Upper lobe of right lung (tissue), 1 donor: ENCODE results near the gene PDLIM7. TPM values are rescaled to one million over a fixed set of nuclear protein-coding genes. Genes with fewer than 3 reads are reported as not detected.

ENCODE experiments used
- ATAC-seq: fragments of 200-7000 bp; cut with Tn5 transposase; one replicate; pipeline ENCODE4 v1.9.1; 2020; ENCODE audit warnings: mild to moderate bottlenecking, moderate library complexity
- DNase-seq: peaks from one replicate; pipeline ENCODE4 v3.0.0-alpha.2; 2020
- H3K27ac ChIP-seq: fragments of 200-600 bp; one replicate; pipeline ENCODE4 v1.8.0; 2022
- H3K27me3 ChIP-seq: fragments of 200-600 bp; one replicate; pipeline ENCODE4 v1.8.0; 2022; ENCODE audit warnings: mild to moderate bottlenecking
- H3K36me3 ChIP-seq: fragments of 200-600 bp; one replicate; pipeline ENCODE4 v1.8.0; 2022
- H3K4me1 ChIP-seq: fragments of 200-600 bp; one replicate; pipeline ENCODE4 v1.8.0; 2022
- H3K4me3 ChIP-seq: fragments of 200-600 bp; one replicate; pipeline ENCODE4 v1.8.0; 2022; ENCODE audit warnings: mild to moderate bottlenecking
- H3K9me3 ChIP-seq: fragments of 200-600 bp; one replicate; pipeline ENCODE4 v1.8.0; 2022
- intact Hi-C: fragments of 100-400 bp; cut with DNase I; formaldehyde crosslinking; loops from one replicate; pipeline ENCODE4 v1.11.0; 2022
- total RNA-seq: library from RNA; stranded (reverse); fragmentation: NEBNext Ultra II Directional; extraction: Animal tissue kit (Norgen Biotek cat#: 25700); gene quantifications from one replicate; pipeline ENCODE4 v1.2.1, GENCODE V29; 2021
- TF ChIP-seq, protein P1 (sequence below): fragments of 200-600 bp; IDR thresholded peaks from one replicate; pipeline ENCODE4 v1.8.0; 2022; ENCODE audit warnings: antibody characterized with exemption
- donor health status: DM: no; HTN: yes; CAD: no; lungs with severe emphysema.

PDLIM7 gene
- total RNA-seq, 1 donor from 2014 or later: 59.1 TPM

- Histone ChIP-seq H3K27me3 (no peaks in the 10 kb centered on the region), H3K4me1 (peaks cover 5% of the 10 kb centered on the region), H3K9me3 (no peaks in the 10 kb centered on the region), H3K4me3 (no peak overlapping the region), H3K36me3 (peaks cover 14% of the 10 kb centered on the region), H3K27ac (no peak overlapping the region)
- no peak for ATAC-seq
- DNase-seq: no peak
- TF ChIP-seq, protein P1, sequence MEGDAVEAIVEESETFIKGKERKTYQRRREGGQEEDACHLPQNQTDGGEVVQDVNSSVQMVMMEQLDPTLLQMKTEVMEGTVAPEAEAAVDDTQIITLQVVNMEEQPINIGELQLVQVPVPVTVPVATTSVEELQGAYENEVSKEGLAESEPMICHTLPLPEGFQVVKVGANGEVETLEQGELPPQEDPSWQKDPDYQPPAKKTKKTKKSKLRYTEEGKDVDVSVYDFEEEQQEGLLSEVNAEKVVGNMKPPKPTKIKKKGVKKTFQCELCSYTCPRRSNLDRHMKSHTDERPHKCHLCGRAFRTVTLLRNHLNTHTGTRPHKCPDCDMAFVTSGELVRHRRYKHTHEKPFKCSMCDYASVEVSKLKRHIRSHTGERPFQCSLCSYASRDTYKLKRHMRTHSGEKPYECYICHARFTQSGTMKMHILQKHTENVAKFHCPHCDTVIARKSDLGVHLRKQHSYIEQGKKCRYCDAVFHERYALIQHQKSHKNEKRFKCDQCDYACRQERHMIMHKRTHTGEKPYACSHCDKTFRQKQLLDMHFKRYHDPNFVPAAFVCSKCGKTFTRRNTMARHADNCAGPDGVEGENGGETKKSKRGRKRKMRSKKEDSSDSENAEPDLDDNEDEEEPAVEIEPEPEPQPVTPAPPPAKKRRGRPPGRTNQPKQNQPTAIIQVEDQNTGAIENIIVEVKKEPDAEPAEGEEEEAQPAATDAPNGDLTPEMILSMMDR: no peak
- intact Hi-C loops: no loop called here
Measured at GRCh38 chr5:177465044-177465443, 32.4 kb downstream of the PDLIM7 start.

DNA sequence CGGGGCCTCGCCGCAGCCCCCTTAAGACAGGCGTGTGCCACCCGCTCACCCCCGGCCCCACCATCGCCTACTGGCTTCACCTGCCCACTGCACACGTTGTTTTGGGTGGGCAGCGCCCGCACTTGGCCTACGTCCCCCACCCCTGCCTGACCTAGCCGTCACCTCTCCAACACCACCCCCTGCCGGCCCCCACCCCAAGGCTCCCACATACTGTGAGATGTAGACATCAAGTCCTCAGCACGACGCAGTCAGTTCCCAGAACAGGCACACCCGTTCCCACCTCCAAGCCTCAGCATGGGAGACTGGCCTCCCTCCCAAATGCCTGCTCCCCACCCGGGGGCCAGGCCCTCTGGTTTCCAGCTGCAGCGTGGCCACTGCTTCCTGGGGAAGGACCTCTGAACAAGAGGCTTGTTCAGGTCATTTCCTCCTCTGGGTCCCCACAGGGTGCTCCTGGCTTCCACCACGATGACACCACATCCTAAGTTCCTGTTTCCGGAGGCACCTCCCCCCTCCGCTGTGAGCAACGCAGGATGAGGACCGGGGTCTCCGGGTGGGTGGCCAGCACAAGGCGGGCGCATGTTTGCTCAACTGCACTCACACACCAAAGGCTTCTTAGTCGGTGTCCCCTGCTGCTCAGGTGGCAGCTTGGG is 35.3 kb downstream of the PDLIM7 start:
- TF ChIP-seq, protein P1: no peak
- H3K4me1 ChIP-seq: peaks cover 6% of the 10 kb centered on the region
- H3K36me3 ChIP-seq: peaks cover 14% of the 10 kb centered on the region
- no peaks in the 10 kb centered on the region for H3K27me3 ChIP-seq
- intact Hi-C loops: no loop called here
- no peak for DNase-seq
- no peaks in the 10 kb centered on the region for H3K9me3 ChIP-seq
- peak; percentile 58 for ATAC-seq
- no peak overlapping the region for H3K4me3 ChIP-seq
- peak overlapping the region; percentile 30 for H3K27ac ChIP-seq

DNA sequence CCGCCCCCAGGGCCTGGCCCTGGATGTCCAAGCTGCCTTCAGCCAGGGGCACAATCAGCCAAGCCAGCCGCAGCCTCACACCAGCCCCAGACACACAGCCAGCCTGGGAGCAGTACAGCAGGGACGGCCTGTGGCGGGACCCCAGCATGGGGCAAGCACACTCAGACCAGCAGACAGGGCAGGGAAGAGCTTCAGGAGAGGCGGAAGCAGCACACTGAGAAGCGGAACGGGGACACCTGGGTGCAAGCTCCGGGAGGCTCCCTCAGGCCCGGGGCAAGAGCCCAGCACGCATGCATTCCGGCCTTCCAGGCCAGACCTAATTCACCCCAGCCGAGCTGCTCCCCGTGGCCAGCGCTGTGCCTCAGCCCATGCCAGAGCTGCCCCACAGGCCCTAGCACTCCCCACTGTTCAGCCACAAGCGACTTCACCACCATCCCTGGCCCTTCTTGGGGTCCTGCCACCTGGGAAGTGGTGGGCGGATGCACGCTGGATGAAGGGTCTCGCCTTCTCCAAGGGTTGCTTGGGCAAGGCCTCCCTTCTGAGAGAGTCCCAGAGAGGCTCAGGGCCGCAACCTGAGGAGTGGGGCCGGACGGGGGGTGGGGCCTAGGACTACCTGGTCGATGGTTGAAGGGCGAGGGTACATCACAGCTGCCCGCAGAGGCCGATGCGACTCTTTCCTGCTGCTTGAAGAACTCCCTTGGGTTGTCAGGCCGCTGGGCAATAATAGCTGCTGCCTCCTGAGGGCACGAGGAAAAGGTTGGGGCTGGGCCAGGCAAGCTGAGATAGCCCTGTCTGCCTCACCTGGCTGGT is 37.4 kb downstream of the PDLIM7 start:
- Histone ChIP-seq H3K4me1 (peaks cover 21% of the 10 kb centered on the region), H3K36me3 (no peaks in the 10 kb centered on the region), H3K27ac (no peak overlapping the region), H3K4me3 (no peak overlapping the region), H3K27me3 (no peaks in the 10 kb centered on the region), H3K9me3 (no peaks in the 10 kb centered on the region)
- TF ChIP-seq, protein P1: no peak
- intact Hi-C loops: loop anchor here (10.0 kb wide), 1 partner anchor 55 kb away; the partner anchor contains the start of genes F12 and PFN3
- ATAC-seq: no peak
- DNase-seq: no peak

- H3K4me1 ChIP-seq: peaks cover 23% of the 10 kb centered on the region
- no peak for DNase-seq
- no peaks in the 10 kb centered on the region for H3K9me3 ChIP-seq
- TF ChIP-seq, protein P1: no peak
- intact Hi-C loops: loop anchor here (10.0 kb wide), 1 partner anchor 55 kb away; the partner anchor contains the start of genes F12 and PFN3
- H3K36me3 ChIP-seq: no peaks in the 10 kb centered on the region
- H3K4me3 ChIP-seq: no peak overlapping the region
- no peaks in the 10 kb centered on the region for H3K27me3 ChIP-seq
- ATAC-seq: no peak
- H3K27ac ChIP-seq: no peak overlapping the region
Measured at GRCh38 chr5:177459357-177459756, 38.0 kb downstream of the PDLIM7 start.

GRCh38 chr5:177458912-177459350 is 38.5 kb downstream of the PDLIM7 start:
- TF ChIP-seq, protein P1: no peak
- Histone ChIP-seq H3K9me3 (no peaks in the 10 kb centered on the region), H3K4me3 (no peak overlapping the region), H3K27ac (no peak overlapping the region), H3K27me3 (no peaks in the 10 kb centered on the region), H3K4me1 (peaks cover 27% of the 10 kb centered on the region), H3K36me3 (no peaks in the 10 kb centered on the region)
- DNase-seq (no peak), ATAC-seq (no peak)
- intact Hi-C loops: loop anchor here (10.0 kb wide), 1 partner anchor 54 kb away; the partner anchor contains the start of genes F12 and PFN3
